ENCODE measurements around the gene WDR55.

GRCh38 chr5:140639148-140639981 lies 25.3 kb upstream of the WDR55 start, which contains the start of gene TMCO6:
- TF ChIP-seq, protein P1, sequence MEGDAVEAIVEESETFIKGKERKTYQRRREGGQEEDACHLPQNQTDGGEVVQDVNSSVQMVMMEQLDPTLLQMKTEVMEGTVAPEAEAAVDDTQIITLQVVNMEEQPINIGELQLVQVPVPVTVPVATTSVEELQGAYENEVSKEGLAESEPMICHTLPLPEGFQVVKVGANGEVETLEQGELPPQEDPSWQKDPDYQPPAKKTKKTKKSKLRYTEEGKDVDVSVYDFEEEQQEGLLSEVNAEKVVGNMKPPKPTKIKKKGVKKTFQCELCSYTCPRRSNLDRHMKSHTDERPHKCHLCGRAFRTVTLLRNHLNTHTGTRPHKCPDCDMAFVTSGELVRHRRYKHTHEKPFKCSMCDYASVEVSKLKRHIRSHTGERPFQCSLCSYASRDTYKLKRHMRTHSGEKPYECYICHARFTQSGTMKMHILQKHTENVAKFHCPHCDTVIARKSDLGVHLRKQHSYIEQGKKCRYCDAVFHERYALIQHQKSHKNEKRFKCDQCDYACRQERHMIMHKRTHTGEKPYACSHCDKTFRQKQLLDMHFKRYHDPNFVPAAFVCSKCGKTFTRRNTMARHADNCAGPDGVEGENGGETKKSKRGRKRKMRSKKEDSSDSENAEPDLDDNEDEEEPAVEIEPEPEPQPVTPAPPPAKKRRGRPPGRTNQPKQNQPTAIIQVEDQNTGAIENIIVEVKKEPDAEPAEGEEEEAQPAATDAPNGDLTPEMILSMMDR (IDR thresholded peaks at IDR 0.05) = peak; percentile 42 to 77 (median 49)
- TF ChIP-seq POLR2AphosphoS5 (IDR thresholded peaks at IDR 0.05) (peak; percentile 89 to 93), EP300 (IDR thresholded peaks at IDR 0.05) (peak; percentile 41), POLR2A (IDR thresholded peaks at IDR 0.05; ENCODE audit: low read depth) (no peak)
